Measurements from ENCODE around the gene STAT3.

The STAT3 gene

GRCh38 chr17:42286411-42287221, 101.6 kb downstream of the STAT3 start:
- no peaks in the 10 kb centered on the region for H3K36me3 ChIP-seq
- no peaks in the 10 kb centered on the region for H3K4me1 ChIP-seq
- H3K4me3 ChIP-seq (ENCODE audit: low read depth, low read length): no peak overlapping the region
- no peak for DNase-seq
- TF ChIP-seq CTCF (IDR thresholded peaks at IDR 0.05; ENCODE audit: low read depth, low read length): no peak
- peaks cover 6% of the 10 kb centered on the region; the same call in 1 of the 2 replicates for H3K27me3 ChIP-seq
- no peaks in the 10 kb centered on the region for H3K9me3 ChIP-seq

GRCh38 chr17:42285346-42286050, 102.7 kb downstream of the STAT3 start:
- DNase-seq: no peak
- peaks cover 6% of the 10 kb centered on the region; the same call in 1 of the 2 replicates for H3K27me3 ChIP-seq
- no peak for TF ChIP-seq CTCF (IDR thresholded peaks at IDR 0.05; ENCODE audit: low read depth, low read length)
- no peaks in the 10 kb centered on the region for H3K9me3 ChIP-seq
- no peak overlapping the region for H3K4me3 ChIP-seq (ENCODE audit: low read depth, low read length)
- no peaks in the 10 kb centered on the region for H3K4me1 ChIP-seq
- no peaks in the 10 kb centered on the region for H3K36me3 ChIP-seq

DNA sequence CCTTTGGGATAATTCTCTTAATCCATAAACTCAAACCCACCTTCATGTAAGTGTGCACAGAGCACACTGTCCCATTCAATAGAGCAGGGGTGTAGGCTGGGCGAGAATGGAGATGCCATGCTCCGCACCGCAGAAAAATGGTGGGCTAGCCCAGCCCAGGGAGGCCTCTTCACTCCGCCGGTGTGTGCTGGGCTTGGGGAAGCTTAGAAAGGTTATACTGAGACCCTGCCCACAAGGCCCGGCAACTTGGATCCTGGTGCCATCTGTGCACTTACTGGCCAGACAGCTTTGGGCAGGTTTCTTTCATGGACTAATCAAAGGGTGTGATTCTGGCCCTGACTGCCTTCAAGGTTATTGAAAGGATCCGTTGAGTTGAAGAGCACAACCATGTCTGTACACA, 103.7 kb downstream of the STAT3 start:
- Histone ChIP-seq H3K9me3 (no peaks in the 10 kb centered on the region), H3K36me3 (no peaks in the 10 kb centered on the region), H3K27me3 (peaks cover 6% of the 10 kb centered on the region; the same call in 1 of the 2 replicates), H3K4me1 (no peaks in the 10 kb centered on the region), H3K4me3 (ENCODE audit: low read depth, low read length) (no peak overlapping the region)
- no peak for DNase-seq
- no peak for TF ChIP-seq CTCF (IDR thresholded peaks at IDR 0.05; ENCODE audit: low read depth, low read length)

GRCh38 chr17:42284024-42284369, 104.2 kb downstream of the STAT3 start:
- DNase-seq: no peak

DNA sequence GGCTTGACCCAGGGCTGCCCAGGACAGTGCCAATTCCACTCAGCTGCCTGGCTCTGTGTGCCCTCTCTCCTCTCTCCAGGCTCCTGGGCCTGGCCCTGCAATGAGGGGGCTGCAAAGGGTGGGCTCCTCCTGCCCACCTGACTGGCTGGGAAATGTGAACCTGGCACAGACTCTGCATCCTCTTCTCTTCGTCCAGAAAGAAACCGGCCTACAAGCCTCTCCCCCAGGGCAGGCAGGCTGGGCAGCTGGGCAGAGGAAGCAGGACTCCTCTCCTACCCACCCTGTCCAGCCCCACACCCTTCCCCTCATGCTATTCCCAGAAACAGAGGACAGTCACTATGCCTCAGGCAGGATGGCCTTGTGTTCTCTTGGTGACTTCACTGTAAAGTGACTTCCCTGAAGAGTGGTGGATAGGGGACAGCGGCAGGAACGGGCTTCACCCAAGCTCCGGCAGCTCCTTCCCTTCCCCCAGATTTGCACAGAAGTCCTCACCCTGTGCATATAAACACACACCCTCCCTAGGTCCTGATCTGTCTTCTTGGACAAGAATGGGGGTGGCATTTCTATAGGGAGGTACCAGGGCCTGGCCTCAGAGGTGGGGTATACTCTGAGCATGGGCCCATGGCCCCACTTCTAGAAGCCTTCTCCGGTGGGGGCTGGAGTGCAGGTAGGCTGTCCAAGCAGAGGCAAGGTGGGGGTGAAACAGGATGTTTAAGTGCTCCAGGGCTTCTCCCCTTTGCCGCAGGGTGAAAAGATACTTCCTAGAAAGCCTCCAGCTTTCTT, 104.8 kb downstream of the STAT3 start:
- no peaks in the 10 kb centered on the region for H3K9me3 ChIP-seq
- no peak for DNase-seq
- no peak for TF ChIP-seq CTCF (IDR thresholded peaks at IDR 0.05; ENCODE audit: low read depth, low read length)
- H3K4me1 ChIP-seq: no peaks in the 10 kb centered on the region
- H3K4me3 ChIP-seq (ENCODE audit: low read depth, low read length): no peak overlapping the region
- peaks cover 6% of the 10 kb centered on the region; the same call in 1 of the 2 replicates for H3K27me3 ChIP-seq
- H3K36me3 ChIP-seq: no peaks in the 10 kb centered on the region

More at GRCh38 chr17:42284024-42284369, 104.2 kb downstream of the STAT3 start:
- no peaks in the 10 kb centered on the region for H3K36me3 ChIP-seq
- TF ChIP-seq CTCF (IDR thresholded peaks at IDR 0.05; ENCODE audit: low read depth, low read length): no peak
- no peak overlapping the region for H3K4me3 ChIP-seq (ENCODE audit: low read depth, low read length)
- H3K4me1 ChIP-seq: no peaks in the 10 kb centered on the region
- H3K9me3 ChIP-seq: no peaks in the 10 kb centered on the region
- H3K27me3 ChIP-seq: peaks cover 6% of the 10 kb centered on the region; the same call in 1 of the 2 replicates

All from BE2C (cell line).